Transverse colon (tissue), 4 donors: ENCODE measurements around the gene GC. TPM values are rescaled to one million over a fixed set of nuclear protein-coding genes. Genes with fewer than 3 reads are reported as not detected.
"Not testable (repeated sequence)": the region's sequence is repeated elsewhere in the genome, so short reads cannot be mapped to it uniquely, and the experiment has no call there.

Experiments
- DNase-seq: peaks from one replicate; pipeline ENCODE4 v3.0.0-alpha.2; 2019
- H3K27ac ChIP-seq, 4 donors: fragments of 200-600 bp; sonication (generic); 2 replicates each; pipeline ENCODE4 v1.5.1; 2016 to 2018; ENCODE audit warnings: inconsistent platforms in 4 of 4
- H3K27me3 ChIP-seq: fragments of 200-600 bp; sonication (generic); 2 replicates; pipeline ENCODE4 v1.5.1; 2017; ENCODE audit warnings: inconsistent platforms
- H3K36me3 ChIP-seq, 4 donors: fragments of 200-600 bp; sonication (generic); 2 replicates each; pipeline ENCODE4 v1.5.1; 2017 to 2019; ENCODE audit warnings: inconsistent platforms in 4 of 4
- H3K4me1 ChIP-seq, 4 donors: fragments of 200-600 bp; sonication (generic); 2 replicates each; pipeline ENCODE4 v1.5.1; 2017 to 2020; ENCODE audit warnings: inconsistent platforms in 4 of 4
- H3K4me3 ChIP-seq, 4 donors: fragments of 200-600 bp; sonication (generic); 1 replicate in 1 of 4; 2 replicates in 3 of 4; pipeline versions ENCODE4 v1.5.1 to v1.6.1; 2017 to 2019; ENCODE audit warnings: inconsistent platforms in 4 of 4
- H3K9me3 ChIP-seq, 2 donors: fragments of 200-600 bp; sonication (generic); 2 replicates each; pipeline ENCODE4 v1.5.1; 2017 to 2019; ENCODE audit warnings: inconsistent platforms in 2 of 2
- CTCF ChIP-seq, 5 experiments: fragments of 200-600 bp in 3 of 5; fragments of 450-650 bp in 2 of 5; sonication (generic) in 3 of 5; IDR thresholded peaks; 1 replicate in 2 of 5; 2 replicates in 3 of 5; pipeline ENCODE4 v1.5.1; 2016 to 2017; ENCODE audit warnings: antibody characterized with exemption in 5 of 5, inconsistent platforms in 3 of 5, mild to moderate bottlenecking in 2 of 5, moderate library complexity in 1 of 5
- EP300 ChIP-seq: sonication (generic); formaldehyde crosslinking; IDR thresholded peaks from one replicate; pipeline ENCODE4 v1.6.1; 2017; ENCODE audit warnings: antibody characterized with exemption, low read depth
- POLR2A ChIP-seq: fragments of 450-650 bp; IDR thresholded peaks from one replicate; pipeline ENCODE4 v1.6.1; 2016; ENCODE audit warnings: antibody characterized with exemption, mild to moderate bottlenecking, moderate library complexity
- POLR2AphosphoS5 ChIP-seq, 3 donors: sonication (generic); formaldehyde crosslinking; IDR thresholded peaks; one replicate each; pipeline ENCODE4 v1.6.1; 2016; ENCODE audit warnings: antibody characterized with exemption in 3 of 3
- WGBS, 2 donors: methylation state at CpG; one replicate each; pipeline ENCODE4 v1.1.5; 2018; ENCODE audit warnings: low coverage in 1 of 2; 5-methylcytosine and 5-hydroxymethylcytosine counted together
- in situ Hi-C, 4 donors: fragments of 200-750 bp; cut with MboI; loops; one replicate each; pipeline versions ENCODE4 v1.15.0 to v1.15.1; 2017; ENCODE audit warnings: low sequenced_read_pairs in 3 of 4, low pct_ligation_motif_present in 1 of 4, low pct_unique_long_range_greater_than_20kb in 1 of 4
- intact Hi-C: fragments of 100-400 bp; cut with DNase I; formaldehyde crosslinking; loops from one replicate; pipeline ENCODE4 v1.15.1; 2023; ENCODE audit warnings: low total_unique reads
- total RNA-seq, 4 donors: library from RNA; depleted of rRNA; stranded (reverse); fragments of >200 nt; gene quantifications; one replicate each; pipeline ENCODE4 v1.1.0, GENCODE V29; 2016

GC gene
- total RNA-seq, 4 donors from 2014 or later = not detected

DNA sequence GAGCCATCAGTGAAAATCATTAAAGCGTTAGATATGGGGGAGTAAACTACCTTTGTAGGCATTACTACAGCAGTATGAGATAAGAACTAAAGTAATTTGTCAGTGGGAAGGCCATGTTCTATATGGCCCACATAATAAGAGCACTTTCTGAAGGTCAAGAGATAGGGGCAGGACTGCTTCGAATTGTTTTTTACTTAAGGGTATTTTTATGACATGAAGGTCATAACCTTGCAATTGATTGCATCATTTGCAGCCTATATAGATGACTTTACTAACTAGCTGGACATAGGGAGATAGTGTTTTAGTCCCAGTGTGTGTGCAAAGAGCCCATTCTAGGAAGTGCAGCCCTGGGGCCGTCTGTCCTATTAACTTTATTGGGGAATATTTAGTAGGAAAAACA lies 23.6 kb upstream of the GC start:
- no peaks in the 10 kb centered on the region for H3K36me3 ChIP-seq
- no peak overlapping the region for H3K27ac ChIP-seq
- 44 to 47% methylated on average over 3 of the region's 3 CpGs for WGBS, 2 donors
- H3K9me3 ChIP-seq = no peaks in the 10 kb centered on the region
- H3K27me3 ChIP-seq = no peaks in the 10 kb centered on the region
- no peak overlapping the region for H3K4me3 ChIP-seq
- DNase-seq = no peak
- H3K4me1 ChIP-seq = no peaks in the 10 kb centered on the region
- no peak for TF ChIP-seq POLR2A
- no peak for TF ChIP-seq CTCF (IDR thresholded peaks at IDR 0.05)
- TF ChIP-seq POLR2AphosphoS5 (IDR thresholded peaks at IDR 0.05) = no peak
- TF ChIP-seq EP300 = no peak
- intact Hi-C loops (loop anchor here (5.0 kb wide), 1 partner anchor 1460 kb away; no protein-coding TSS in a partner anchor), in situ Hi-C loops (no loop called here)

- H3K27ac ChIP-seq, DNase-seq, H3K27me3 ChIP-seq, H3K36me3 ChIP-seq, H3K4me3 ChIP-seq, in situ Hi-C loops, H3K4me1 ChIP-seq, H3K9me3 ChIP-seq: not testable (repeated sequence)
- WGBS, 2 donors = 20 to 49% methylated on average over 1 to 2 of the region's 2 CpGs
- intact Hi-C loops = loop anchor here (5.0 kb wide), 1 partner anchor 1458 kb away; no protein-coding TSS in a partner anchor
Measured at GRCh38 chr4:71805230-71805629, 21.4 kb upstream of the GC start.

DNA sequence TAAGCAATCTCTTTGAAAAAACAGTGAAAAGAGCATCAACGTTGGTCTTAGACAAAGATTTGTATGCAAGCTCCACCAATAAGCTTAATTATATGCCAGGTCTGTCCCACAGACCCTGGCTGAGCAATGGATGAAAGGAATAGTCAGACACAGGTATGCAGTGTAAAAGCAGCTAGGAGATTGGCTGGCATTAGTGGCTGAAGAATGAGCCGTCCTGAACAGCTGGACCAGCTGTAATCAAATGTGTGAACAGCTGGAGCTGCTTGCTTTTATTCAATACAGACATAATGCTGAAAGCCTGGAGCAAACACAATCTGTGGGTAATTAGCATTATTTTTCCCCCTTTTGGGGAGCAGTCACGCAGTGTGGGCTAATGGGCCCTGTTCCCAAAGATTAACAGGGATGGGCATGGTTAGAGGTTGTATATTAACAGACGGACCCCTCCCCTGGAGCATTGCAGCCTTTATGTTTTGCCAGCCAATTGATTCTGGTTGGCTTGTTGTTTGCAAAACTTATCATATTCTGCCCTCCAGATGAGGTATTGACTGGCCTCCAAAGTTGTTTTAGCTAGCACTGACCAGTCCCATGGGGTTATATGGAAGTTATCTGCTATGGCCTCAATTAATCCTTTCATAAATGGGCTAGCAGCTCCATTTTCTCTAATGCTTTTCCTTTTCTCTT lies 20.3 kb upstream of the GC start:
- H3K4me1 ChIP-seq, H3K4me3 ChIP-seq, H3K9me3 ChIP-seq, H3K27ac ChIP-seq, in situ Hi-C loops, H3K36me3 ChIP-seq, DNase-seq, intact Hi-C loops, H3K27me3 ChIP-seq: not testable (repeated sequence)
- 63 to 71% methylated on average over 1 to 4 of the region's 4 CpGs for WGBS, 2 donors

DNA sequence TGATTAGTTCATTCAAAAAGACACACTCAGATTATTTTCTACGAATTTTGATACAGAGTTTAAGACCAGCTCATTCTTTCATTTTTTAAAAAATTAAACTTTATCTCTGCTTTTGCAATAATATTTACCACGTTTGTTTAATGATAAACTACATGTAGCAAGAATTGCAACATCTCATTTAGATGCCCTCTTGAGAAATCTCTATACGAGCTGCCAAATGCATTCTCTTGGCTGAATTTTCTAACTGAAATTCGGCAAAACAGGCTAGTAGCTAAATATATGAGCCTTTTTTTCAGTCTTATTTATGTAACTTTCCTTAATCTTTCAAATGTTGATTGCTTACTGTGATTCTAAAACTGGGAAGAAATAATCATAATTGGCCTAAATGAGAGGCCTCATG lies 2.1 kb upstream of the GC start:
- TF ChIP-seq POLR2A (no peak), POLR2AphosphoS5 (IDR thresholded peaks at IDR 0.05) (no peak), CTCF (IDR thresholded peaks at IDR 0.05) (no peak), EP300 (no peak)
- in situ Hi-C loops = no loop called here
- no peaks in the 10 kb centered on the region for H3K4me1 ChIP-seq
- H3K27me3 ChIP-seq = no peaks in the 10 kb centered on the region
- WGBS, 2 donors = 56 to 59% methylated on average over 4 of the region's 4 CpGs
- no peak overlapping the region for H3K27ac ChIP-seq
- no peaks in the 10 kb centered on the region for H3K36me3 ChIP-seq
- no peak for DNase-seq
- no peak overlapping the region for H3K4me3 ChIP-seq
- intact Hi-C loops = no loop called here
- H3K9me3 ChIP-seq = no peaks in the 10 kb centered on the region

GRCh38 chr4:71784569-71785197 lies 804 bp upstream of the GC start:
- Histone ChIP-seq H3K27me3 (no peaks in the 10 kb centered on the region), H3K4me1 (no peaks in the 10 kb centered on the region), H3K4me3 (no peak overlapping the region), H3K27ac (no peak overlapping the region), H3K9me3 (no peaks in the 10 kb centered on the region), H3K36me3 (no peaks in the 10 kb centered on the region)
- in situ Hi-C loops = no loop called here
- intact Hi-C loops = no loop called here
- no peak for DNase-seq
- TF ChIP-seq EP300 (no peak), POLR2AphosphoS5 (IDR thresholded peaks at IDR 0.05) (no peak), CTCF (IDR thresholded peaks at IDR 0.05) (no peak), POLR2A (no peak)
